DOHH2 (cell line): ENCODE data around the gene ERP29.

Experiments
- CTCF ChIP-seq: fragments of 200-600 bp; sonication (generic); IDR thresholded peaks from one replicate; pipeline ENCODE4 v1.5.1; 2014; ENCODE audit warnings: antibody characterized with exemption, mild to moderate bottlenecking, low read depth, low read length; ENCODE audit not compliant: poor library complexity, severe bottlenecking
- EZH2phosphoT487 ChIP-seq: fragments of 200-600 bp; sonication (generic); IDR thresholded peaks from 2 replicates; pipeline ENCODE4 v1.6.1; 2017; ENCODE audit warnings: borderline replicate concordance, mild to moderate bottlenecking, antibody characterized with exemption, low read length, moderate library complexity, mixed read lengths

GRCh38 chr12:112008918-112009317, 4.3 kb upstream of the ERP29 start:
- TF ChIP-seq CTCF (no peak), EZH2phosphoT487 (no peak)
